ENCODE measurements around the gene CASP6.

Gene CASP6

GRCh38 chr4:109671350-109671749 lies 31.9 kb downstream of the CASP6 start:
- H3K4me3 Mint-ChIP-seq = no peak overlapping the region
- no peak overlapping the region for H3K27ac Mint-ChIP-seq
- no peak for DNase-seq
- CTCF ChIA-PET = interaction anchor here (0.6 kb wide), 1 partner anchor 109 kb away, joined by 3 read pairs; no protein-coding TSS in a partner anchor
- peaks cover 13% of the 10 kb centered on the region for H3K9me3 Mint-ChIP-seq
- H3K36me3 Mint-ChIP-seq = peaks cover 76% of the 10 kb centered on the region
- H3K27me3 Mint-ChIP-seq = no peaks in the 10 kb centered on the region
- peaks cover 18% of the 10 kb centered on the region for H3K4me1 Mint-ChIP-seq

- Mint-ChIP-seq H3K27ac (no peak overlapping the region), H3K27me3 (no peaks in the 10 kb centered on the region), H3K36me3 (peaks cover 60% of the 10 kb centered on the region), H3K4me3 (no peak overlapping the region), H3K4me1 (peaks cover 28% of the 10 kb centered on the region), H3K9me3 (peaks cover 2% of the 10 kb centered on the region)
- DNase-seq = no peak
- CTCF ChIA-PET = no interaction called here
These were observed 37.3 kb downstream of the CASP6 start for GRCh38 chr4:109665783-109666485.

GRCh38 chr4:109662771-109663170 lies 40.5 kb downstream of the CASP6 start:
- no peaks in the 10 kb centered on the region for H3K27me3 Mint-ChIP-seq
- CTCF ChIA-PET = interaction anchor here (1.0 to 1.7 kb wide), 3 partner anchors 33 to 41 kb away, joined by 3 to 6 read pairs (median 5); partner anchors contain the start of gene CASP6
- DNase-seq = no peak
- H3K4me3 Mint-ChIP-seq = no peak overlapping the region
- no peaks in the 10 kb centered on the region for H3K9me3 Mint-ChIP-seq
- H3K36me3 Mint-ChIP-seq = peaks cover 41% of the 10 kb centered on the region
- H3K27ac Mint-ChIP-seq = no peak overlapping the region
- H3K4me1 Mint-ChIP-seq = peaks cover 27% of the 10 kb centered on the region

GRCh38 chr4:109662116-109662515 lies 41.1 kb downstream of the CASP6 start:
- H3K4me3 Mint-ChIP-seq = no peak overlapping the region
- H3K27ac Mint-ChIP-seq = no peak overlapping the region
- peaks cover 42% of the 10 kb centered on the region for H3K36me3 Mint-ChIP-seq
- H3K27me3 Mint-ChIP-seq = no peaks in the 10 kb centered on the region
- no peaks in the 10 kb centered on the region for H3K9me3 Mint-ChIP-seq
- CTCF ChIA-PET = interaction anchor here (1.4 to 1.7 kb wide), 3 partner anchors 13 to 41 kb away, joined by 3 to 6 read pairs (median 5); partner anchors contain the start of gene CASP6
- DNase-seq = no peak
- H3K4me1 Mint-ChIP-seq = peaks cover 29% of the 10 kb centered on the region

GRCh38 chr4:109658871-109659410 lies 44.3 kb downstream of the CASP6 start:
- Mint-ChIP-seq H3K9me3 (no peaks in the 10 kb centered on the region), H3K4me3 (no peak overlapping the region), H3K36me3 (peaks cover 37% of the 10 kb centered on the region), H3K4me1 (peaks cover 32% of the 10 kb centered on the region), H3K27ac (no peak overlapping the region), H3K27me3 (no peaks in the 10 kb centered on the region)
- DNase-seq = peak; percentile 37
- CTCF ChIA-PET = interaction anchor here (0.7 to 1.9 kb wide), 8 partner anchors 10 to 235 kb away, joined by 3 to 7 read pairs (median 3); no protein-coding TSS in a partner anchor

GRCh38 chr4:109657854-109658418 lies 45.3 kb downstream of the CASP6 start:
- no peak overlapping the region for H3K27ac Mint-ChIP-seq
- peaks cover 33% of the 10 kb centered on the region for H3K4me1 Mint-ChIP-seq
- CTCF ChIA-PET = interaction anchor here (0.8 to 1.9 kb wide), 5 partner anchors 168 to 234 kb away, joined by 3 to 7 read pairs (median 3); no protein-coding TSS in a partner anchor
- peaks cover 2% of the 10 kb centered on the region for H3K9me3 Mint-ChIP-seq
- peaks cover 38% of the 10 kb centered on the region for H3K36me3 Mint-ChIP-seq
- H3K27me3 Mint-ChIP-seq = no peaks in the 10 kb centered on the region
- no peak for DNase-seq
- no peak overlapping the region for H3K4me3 Mint-ChIP-seq

GRCh38 chr4:109655396-109655795 lies 47.8 kb downstream of the CASP6 start:
- H3K27ac Mint-ChIP-seq = no peak overlapping the region
- H3K4me1 Mint-ChIP-seq = peaks cover 56% of the 10 kb centered on the region
- peaks cover 46% of the 10 kb centered on the region for H3K36me3 Mint-ChIP-seq

GRCh38 chr4:109649872-109650271 lies 53.4 kb downstream of the CASP6 start:
- CTCF ChIA-PET = interaction anchor here (0.7 to 0.9 kb wide), 2 partner anchors 78 to 217 kb away, joined by 3 read pairs; no protein-coding TSS in a partner anchor
- peak; percentile 40 for DNase-seq
- Mint-ChIP-seq H3K27ac (peak overlapping the region; percentile 96), H3K36me3 (peaks cover 33% of the 10 kb centered on the region), H3K9me3 (peaks cover 9% of the 10 kb centered on the region), H3K4me1 (peaks cover 52% of the 10 kb centered on the region), H3K4me3 (peak overlapping the region; percentile 54), H3K27me3 (no peaks in the 10 kb centered on the region)

More at GRCh38 chr4:109655396-109655795, 47.8 kb downstream of the CASP6 start:
- DNase-seq = no peak
- CTCF ChIA-PET = no interaction called here
- no peak overlapping the region for H3K4me3 Mint-ChIP-seq
- peaks cover 9% of the 10 kb centered on the region for H3K9me3 Mint-ChIP-seq
- H3K27me3 Mint-ChIP-seq = no peaks in the 10 kb centered on the region

GRCh38 chr4:109648997-109649575 lies 54.2 kb downstream of the CASP6 start:
- no peaks in the 10 kb centered on the region for H3K27me3 Mint-ChIP-seq
- H3K9me3 Mint-ChIP-seq = peaks cover 9% of the 10 kb centered on the region
- H3K4me3 Mint-ChIP-seq = peak overlapping the region; percentile 61
- peak overlapping the region; percentile 96 for H3K27ac Mint-ChIP-seq
- H3K4me1 Mint-ChIP-seq = peaks cover 48% of the 10 kb centered on the region
- peaks cover 32% of the 10 kb centered on the region for H3K36me3 Mint-ChIP-seq
- DNase-seq = no peak
- CTCF ChIA-PET = interaction anchor here (0.7 to 1.0 kb wide), 4 partner anchors 12 to 89 kb away, joined by 3 read pairs; partner anchors contain the start of gene MCUB

- Mint-ChIP-seq H3K27ac (peak overlapping the region; percentile 96), H3K4me3 (peak overlapping the region; percentile 69), H3K27me3 (no peaks in the 10 kb centered on the region), H3K4me1 (peaks cover 47% of the 10 kb centered on the region), H3K36me3 (peaks cover 31% of the 10 kb centered on the region), H3K9me3 (peaks cover 9% of the 10 kb centered on the region)
- CTCF ChIA-PET = interaction anchor here (0.7 to 1.0 kb wide), 3 partner anchors 13 to 89 kb away, joined by 3 read pairs; partner anchors contain the start of gene MCUB
- DNase-seq = no peak
These were observed 54.8 kb downstream of the CASP6 start for GRCh38 chr4:109648266-109648996.

- no peaks in the 10 kb centered on the region for H3K27me3 Mint-ChIP-seq
- CTCF ChIA-PET = interaction anchor here (0.9 to 1.8 kb wide), 4 partner anchors 10 to 87 kb away, joined by 3 to 5 read pairs (median 3); partner anchors contain the start of genes CASP6 and MCUB
- no peaks in the 10 kb centered on the region for H3K9me3 Mint-ChIP-seq
These were observed 57.2 kb downstream of the CASP6 start for GRCh38 chr4:109645874-109646710.

GRCh38 chr4:109640644-109641043 lies 62.6 kb downstream of the CASP6 start:
- Mint-ChIP-seq H3K27me3 (no peaks in the 10 kb centered on the region), H3K27ac (no peak overlapping the region), H3K9me3 (no peaks in the 10 kb centered on the region), H3K4me3 (no peak overlapping the region), H3K36me3 (peaks cover 43% of the 10 kb centered on the region), H3K4me1 (peaks cover 31% of the 10 kb centered on the region)
- CTCF ChIA-PET = no interaction called here
- no peak for DNase-seq

More at GRCh38 chr4:109645874-109646710, 57.2 kb downstream of the CASP6 start:
- no peak for DNase-seq
- Mint-ChIP-seq H3K4me3 (no peak overlapping the region), H3K4me1 (peaks cover 41% of the 10 kb centered on the region), H3K27ac (no peak overlapping the region), H3K36me3 (peaks cover 11% of the 10 kb centered on the region)

Measured in activated naive CD4-positive, alpha-beta T cell treated with anti-CD3 and anti-CD28 coated beads, Interleukin-2, amount 10 ng/mL, durations not matched to agents 7 days and 5 days (primary cell).